Esophagus squamous epithelium (tissue), 5 donors: ENCODE measurements around the gene KLHDC8A. TPM values are rescaled to one million over a fixed set of nuclear protein-coding genes. Genes with fewer than 3 reads are reported as not detected.

Source experiments
- DNase-seq: peaks from one replicate; lab custom pipeline; 2025; lab: John Stamatoyannopoulos, UW
- H3K27ac ChIP-seq, 4 donors: fragments of 200-600 bp; sonication (generic); one replicate each; pipeline ENCODE4 v1.5.1; 2016 to 2019; ENCODE audit warnings: mild to moderate bottlenecking in 1 of 4
- H3K27me3 ChIP-seq, 4 donors: fragments of 200-600 bp; sonication (generic); 1 replicate in 3 of 4; 2 replicates in 1 of 4; pipeline versions ENCODE4 v1.5.1 to v1.6.0; 2017 to 2021; ENCODE audit warnings: antibody characterized with exemption in 1 of 4
- H3K36me3 ChIP-seq, 3 donors: fragments of 200-600 bp; sonication (generic); one replicate each; pipeline ENCODE4 v1.5.1; 2016 to 2019
- H3K4me1 ChIP-seq, 3 donors: fragments of 200-600 bp; sonication (generic); one replicate each; pipeline ENCODE4 v1.5.1; 2017 to 2019
- H3K4me3 ChIP-seq, 4 donors: fragments of 200-600 bp; sonication (generic); 1 replicate in 3 of 4; 2 replicates in 1 of 4; pipeline ENCODE4 v1.5.1; 2016 to 2019; ENCODE audit warnings: mild to moderate bottlenecking in 2 of 4, moderate library complexity in 1 of 4
- H3K9me3 ChIP-seq, 3 donors: fragments of 200-600 bp; sonication (generic); one replicate each; pipeline ENCODE4 v1.5.1; 2016 to 2019
- CTCF ChIP-seq, 6 experiments: fragments of 450-650 bp in 4 of 6; fragments of 200-600 bp in 2 of 6; sonication (generic) in 2 of 6; IDR thresholded peaks; one replicate each; pipeline ENCODE4 v1.5.1; 2016 to 2019; ENCODE audit warnings: antibody characterized with exemption in 6 of 6, mild to moderate bottlenecking in 4 of 6, moderate library complexity in 4 of 6
- POLR2A ChIP-seq, 4 donors: fragments of 450-650 bp; IDR thresholded peaks; one replicate each; pipeline ENCODE4 v1.6.1; 2017; ENCODE audit warnings: antibody characterized with exemption in 4 of 4, mild to moderate bottlenecking in 4 of 4, moderate library complexity in 3 of 4
- WGBS, 2 donors: methylation state at CpG; one replicate each; pipeline ENCODE4 v1.1.5; 2018; 5-methylcytosine and 5-hydroxymethylcytosine counted together
- intact Hi-C: fragments of 100-400 bp; cut with DNase I; formaldehyde crosslinking; loops from one replicate; pipeline ENCODE4 v1.15.0; 2022
- total RNA-seq, 4 donors: library from RNA; depleted of rRNA; stranded (reverse); fragments of >200 nt; gene quantifications; one replicate each; pipeline ENCODE4 v1.1.0, GENCODE V29; 2016
- donor health status: DM: yes; HTN: yes; CAD: no.

The KLHDC8A gene
- total RNA-seq, 4 donors from 2014 or later, result 0.97 to 4.4 (median 2.1) TPM

DNA sequence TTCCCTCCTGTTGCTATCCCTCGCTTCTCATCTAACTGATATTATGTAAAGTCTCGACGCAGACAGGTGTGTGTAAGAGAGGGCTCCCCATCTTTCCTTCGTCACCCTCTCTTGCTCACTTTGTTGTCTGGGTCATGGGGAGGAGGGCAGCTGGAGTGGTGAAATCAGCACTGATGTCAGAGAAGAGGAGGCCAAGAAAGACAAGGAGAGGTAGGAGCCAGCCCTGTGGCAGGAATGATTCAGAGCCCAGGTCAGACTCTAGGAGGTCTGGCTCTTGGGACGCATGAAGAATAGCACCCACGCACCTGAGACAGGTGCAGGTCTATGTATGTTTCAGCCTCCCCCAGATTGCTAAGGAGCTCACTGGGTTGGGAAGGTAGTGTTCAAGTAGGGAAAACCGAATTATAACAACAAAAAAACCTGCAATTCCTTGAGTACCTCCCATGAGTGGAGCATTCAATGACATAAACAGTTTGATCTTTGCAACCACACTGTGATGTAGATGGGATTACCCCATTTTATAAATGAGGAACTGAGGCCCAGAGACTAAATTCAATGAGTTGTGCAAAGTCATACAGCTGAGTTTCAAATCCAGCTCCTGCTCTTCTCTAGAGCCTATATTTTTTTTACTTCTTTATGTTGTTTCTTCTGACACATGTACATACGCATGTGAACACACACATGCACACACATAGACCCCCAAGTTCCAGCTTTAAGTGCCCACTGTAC lies 45.6 kb downstream of the KLHDC8A start:
- no peaks in the 10 kb centered on the region for H3K27me3 ChIP-seq
- intact Hi-C loops, result no loop called here
- 75 to 80% methylated on average over 8 of the region's 8 CpGs for WGBS, 2 donors
- DNase-seq, result no peak
- H3K4me3 ChIP-seq, result no peak overlapping the region
- H3K27ac ChIP-seq, result peak overlapping the region; percentile 30 to 73 (median 65)
- H3K36me3 ChIP-seq, result peaks cover 16 to 63% (median 34%) of the 10 kb centered on the region in 3 donors
- H3K4me1 ChIP-seq, result peaks cover 15 to 77% (median 27%) of the 10 kb centered on the region in 3 donors
- no peak for TF ChIP-seq CTCF (IDR thresholded peaks at IDR 0.05)
- no peak for TF ChIP-seq POLR2A (IDR thresholded peaks at IDR 0.05)
- no peaks in the 10 kb centered on the region for H3K9me3 ChIP-seq

DNA sequence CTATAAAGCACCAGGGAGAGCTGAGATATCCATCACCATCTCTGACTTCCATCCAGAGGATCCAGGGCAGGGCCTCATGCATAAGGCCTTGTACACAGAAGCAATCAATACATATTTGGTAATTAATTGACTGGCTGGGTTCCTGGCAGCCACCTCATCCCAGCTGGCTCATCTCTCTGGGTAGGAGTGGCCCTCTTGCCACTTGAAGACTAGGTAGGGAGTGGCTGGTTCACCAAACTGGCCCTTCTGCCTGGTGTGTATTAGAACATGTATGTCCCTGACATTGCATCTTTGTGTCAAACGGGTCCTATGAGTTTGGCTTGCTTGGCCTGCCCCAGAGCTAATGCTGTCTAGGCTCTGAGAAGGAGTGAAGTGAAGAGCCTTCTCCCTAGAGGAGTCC lies 47.0 kb downstream of the KLHDC8A start:
- TF ChIP-seq POLR2A (IDR thresholded peaks at IDR 0.05) (no peak), CTCF (IDR thresholded peaks at IDR 0.05) (no peak)
- peak overlapping the region in 3 of 4 donors; percentile 61 to 73 (median 69) for H3K27ac ChIP-seq
- peaks cover 22 to 77% (median 44%) of the 10 kb centered on the region in 3 donors for H3K36me3 ChIP-seq
- no peaks in the 10 kb centered on the region for H3K27me3 ChIP-seq
- peaks cover 15 to 63% (median 19%) of the 10 kb centered on the region in 3 donors for H3K4me1 ChIP-seq
- WGBS, 2 donors, result no CpG with 5 or more reads among the region's 1 CpG
- H3K9me3 ChIP-seq, result no peaks in the 10 kb centered on the region
- no peak for DNase-seq
- intact Hi-C loops, result no loop called here
- H3K4me3 ChIP-seq, result no peak overlapping the region

DNA sequence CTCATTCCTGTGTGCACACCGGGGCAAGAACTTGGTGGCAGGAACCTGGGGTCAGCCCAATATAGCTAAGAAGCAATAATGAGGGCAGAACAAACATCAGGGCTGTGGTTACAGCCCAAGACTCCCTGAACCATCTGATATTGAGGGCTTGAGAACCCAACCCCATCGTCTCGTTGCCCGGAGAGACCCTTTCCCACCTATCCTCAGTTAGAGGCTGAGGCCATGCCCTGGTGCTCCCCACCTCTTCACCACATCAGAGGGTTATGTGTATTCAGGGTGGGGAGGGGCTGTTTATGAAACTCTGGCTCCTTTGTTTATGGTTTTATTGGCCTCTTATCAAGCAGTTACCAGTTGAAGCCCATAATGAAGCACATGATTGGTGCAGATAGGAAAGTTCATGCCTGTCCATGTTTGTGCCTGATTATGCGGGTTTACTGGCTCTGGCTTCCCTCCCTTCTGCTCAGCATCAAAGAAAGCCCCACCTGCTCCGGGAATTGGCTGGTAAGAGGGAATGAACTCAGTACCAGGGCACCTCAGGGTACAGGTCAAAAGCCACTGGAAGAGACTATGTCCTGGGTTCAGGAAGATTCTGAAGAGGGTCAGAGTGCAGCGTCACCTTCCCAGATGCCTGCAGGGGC lies 49.7 kb downstream of the KLHDC8A start:
- DNase-seq, result no peak
- Histone ChIP-seq H3K9me3 (no peaks in the 10 kb centered on the region), H3K27me3 (no peaks in the 10 kb centered on the region), H3K36me3 (peaks cover 43 to 100% (median 58%) of the 10 kb centered on the region in 3 donors), H3K4me1 (peaks cover 0 to 39% (median 6%) of the 10 kb centered on the region in 3 donors), H3K27ac (no peak overlapping the region), H3K4me3 (no peak overlapping the region)
- no peak for TF ChIP-seq POLR2A (IDR thresholded peaks at IDR 0.05)
- intact Hi-C loops, result no loop called here
- WGBS, 2 donors, result 90 to 100% methylated on average over 1 to 5 of the region's 7 CpGs

DNA sequence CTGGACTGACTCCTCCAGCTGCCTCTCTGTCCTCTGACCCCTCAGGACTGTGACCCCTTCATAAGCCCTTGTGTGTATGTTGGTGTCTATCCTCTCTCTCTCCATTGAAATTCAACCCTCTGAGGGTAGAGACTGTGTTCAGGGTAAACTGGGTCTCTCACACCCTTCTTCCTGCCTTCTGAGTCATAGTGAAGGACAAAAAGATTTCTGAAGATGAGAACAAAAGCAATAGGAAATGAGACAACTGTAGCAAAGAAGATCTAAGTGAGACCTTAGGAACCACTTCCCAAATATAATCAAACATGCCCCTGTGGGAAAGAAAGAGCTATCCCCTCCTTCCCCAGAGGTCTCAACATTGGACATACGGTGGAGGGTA lies 52.0 kb downstream of the KLHDC8A start:
- no peak for DNase-seq
- H3K9me3 ChIP-seq, result no peaks in the 10 kb centered on the region
- TF ChIP-seq CTCF (IDR thresholded peaks at IDR 0.05), result no peak
- TF ChIP-seq POLR2A (IDR thresholded peaks at IDR 0.05), result no peak
- H3K4me3 ChIP-seq, result no peak overlapping the region
- 75 to 88% methylated on average over 1 of the region's 1 CpG for WGBS, 2 donors
- peaks cover 43 to 85% (median 46%) of the 10 kb centered on the region in 3 donors for H3K36me3 ChIP-seq
- no peaks in the 10 kb centered on the region for H3K27me3 ChIP-seq
- H3K27ac ChIP-seq, result no peak overlapping the region
- peaks cover 5 to 28% (median 11%) of the 10 kb centered on the region in 3 donors for H3K4me1 ChIP-seq
- intact Hi-C loops, result no loop called here

GRCh38 chr1:205304046-205304694 lies 52.6 kb downstream of the KLHDC8A start:
- WGBS, 2 donors, result 93 to 98% methylated on average over 7 to 10 of the region's 19 CpGs

More at GRCh38 chr1:205304046-205304694, 52.6 kb downstream of the KLHDC8A start:
- TF ChIP-seq POLR2A (IDR thresholded peaks at IDR 0.05) (no peak), CTCF (IDR thresholded peaks at IDR 0.05) (no peak)
- intact Hi-C loops, result no loop called here
- no peak for DNase-seq
- Histone ChIP-seq H3K4me3 (no peak overlapping the region), H3K27ac (no peak overlapping the region), H3K27me3 (no peaks in the 10 kb centered on the region), H3K9me3 (no peaks in the 10 kb centered on the region), H3K4me1 (peaks cover 5 to 23% (median 11%) of the 10 kb centered on the region in 3 donors), H3K36me3 (peaks cover 42 to 80% (median 43%) of the 10 kb centered on the region in 3 donors)
